K562 (cell line): ENCODE results near the gene FOXL3. TPM values are rescaled to one million over a fixed set of nuclear protein-coding genes. Genes with fewer than 3 reads are reported as not detected.

Experiments
- ATAC-seq: fragments of 200-7000 bp; cut with Tn5 transposase; 3 replicates; pipeline ENCODE4 v1.9.1; 2020; ENCODE audit warnings: moderate library complexity
- BruUV-seq: library from RNA; stranded (reverse); fragments of 400-500 nt; replicated peaks from 2 replicates; lab custom pipeline; 2021; lab: Mats Ljungman, UMichigan
- CTCF ChIA-PET: fragments of 300-600 bp; formaldehyde crosslinking; extraction: SDS; loops from one replicate; lab custom pipeline; 2021; ENCODE audit warnings: low intra/inter-chr PET ratio; lab: Yijun Ruan, JAX
- POLR2A ChIA-PET: fragments of 300-600, 350-650 bp; sonication (Branson Sonifier 250); formaldehyde crosslinking; extraction: SDS; loops from one replicate; lab custom pipeline; 2021; ENCODE audit warnings: antibody characterized with exemption, inconsistent platforms; lab: Yijun Ruan, JAX
- DNase-seq, 4 experiments: peaks; one replicate each; pipeline versions ENCODE4 v3.0.0 to v3.0.0-alpha.2; 2011 to 2018; ENCODE audit warnings: low spot score in 3 of 4, mixed read lengths in 3 of 4; ENCODE audit errors: extremely low read depth in 1 of 4
- FAIRE-seq: peaks from 2 replicates; lab custom pipeline; 2011; peaks lifted over from hg19 to GRCh38; lab: Jason Lieb, UNC
- H2AFZ ChIP-seq: 2 replicates; pipeline ENCODE4 v1.6.0; 2011; ENCODE audit warnings: low read depth, low read length, control low read depth, inconsistent platforms
- H3K27ac ChIP-seq: fragments of 200-600 bp; 3 replicates; pipeline ENCODE4 v1.8.0; 2011; ENCODE audit warnings: low read depth, mild to moderate bottlenecking, control low read depth, inconsistent platforms, low read length, moderate library complexity, mixed read lengths; ENCODE audit errors: extremely low read depth
- H3K27me3 ChIP-seq, 2 experiments: fragments of 300-600 bp in 1 of 2; 2 replicates in 1 of 2; 3 replicates in 1 of 2; pipeline versions ENCODE4 v1.6.0 to v1.8.0; 2011; ENCODE audit warnings: inconsistent platforms in 2 of 2, low read length in 2 of 2, mild to moderate bottlenecking in 1 of 2, mixed read lengths in 1 of 2, moderate library complexity in 1 of 2; ENCODE audit not compliant: control insufficient read depth in 2 of 2, insufficient read depth in 2 of 2
- H3K36me3 ChIP-seq: fragments of 300-600 bp; 3 replicates; pipeline ENCODE4 v1.8.0; 2011; ENCODE audit warnings: mild to moderate bottlenecking, low read length, inconsistent platforms; ENCODE audit not compliant: control insufficient read depth, insufficient read depth
- H3K4me1 ChIP-seq, 2 experiments: fragments of 200-600 bp in 1 of 2; replicated peaks in 1 of 2; 2 replicates in 1 of 2; 3 replicates in 1 of 2; pipeline versions ENCODE4 v1.5.1 to v1.8.0; 2011; ENCODE audit warnings: inconsistent platforms in 2 of 2, low read length in 2 of 2, mild to moderate bottlenecking in 1 of 2, mixed read lengths in 1 of 2, moderate library complexity in 1 of 2; ENCODE audit not compliant: control insufficient read depth in 2 of 2, insufficient read depth in 2 of 2
- H3K4me2 ChIP-seq: 2 replicates; pipeline ENCODE4 v1.6.1; 2011; ENCODE audit warnings: low read length, control low read depth, inconsistent platforms, mixed read lengths; ENCODE audit not compliant: insufficient read depth
- H3K4me3 ChIP-seq: fragments of 200-600 bp; sonication (generic), shearing (Covaris generic); 2 replicates; pipeline ENCODE4 v1.5.1; 2016; ENCODE audit warnings: control low read depth, inconsistent platforms
- H3K79me2 ChIP-seq: fragments of 200-600 bp; 3 replicates; pipeline ENCODE4 v1.8.0; 2011; ENCODE audit warnings: low read length, inconsistent platforms; ENCODE audit not compliant: control insufficient read depth, insufficient read depth
- H3K9ac ChIP-seq, 2 experiments: 2 replicates each; pipeline versions ENCODE4 v1.6.0 to v1.6.1; 2011; ENCODE audit warnings: low read depth in 2 of 2, low read length in 2 of 2, control low read depth in 1 of 2, inconsistent platforms in 1 of 2, mild to moderate bottlenecking in 1 of 2, mixed read lengths in 1 of 2; ENCODE audit not compliant: insufficient read depth in 1 of 2
- H3K9me1 ChIP-seq: one replicate; pipeline ENCODE4 v1.6.0; 2011; ENCODE audit warnings: inconsistent platforms, mild to moderate bottlenecking, low read length, moderate library complexity; ENCODE audit not compliant: control insufficient read depth, insufficient read depth
- H3K9me3 ChIP-seq: replicated peaks from 2 replicates; pipeline ENCODE4 v1.5.1; 2011; ENCODE audit warnings: low read depth, low read length, inconsistent platforms; ENCODE audit not compliant: control insufficient read depth, insufficient read depth
- H4K20me1 ChIP-seq: replicated peaks from 2 replicates; pipeline ENCODE4 v1.6.1; 2011; ENCODE audit warnings: low read length, inconsistent platforms, mixed read lengths; ENCODE audit not compliant: control insufficient read depth, insufficient read depth
- ADNP ChIP-seq: fragments of 200-800 bp; sonication (Bioruptor generic); IDR thresholded peaks from 2 replicates; pipeline ENCODE4 v1.6.1; 2016; ENCODE audit warnings: missing genetic modification characterization, missing compliant biosample characterization
- BRD9 ChIP-seq: fragments of 450-650 bp; IDR thresholded peaks from 2 replicates; pipeline ENCODE4 v1.6.1; 2018; ENCODE audit warnings: low read depth; ENCODE audit not compliant: partially characterized antibody
- ELF2 ChIP-seq: fragments of 250-450 bp; sonication (Bioruptor Pico); IDR thresholded peaks from 2 replicates; pipeline ENCODE4 v1.5.0; 2021; ENCODE audit warnings: mild to moderate bottlenecking
- EP300 ChIP-seq: IDR thresholded peaks from 2 replicates; pipeline ENCODE4 v1.6.1; 2012; ENCODE audit warnings: low read length, improper control_type of control experiment
- HDAC1 ChIP-seq, 2 experiments: fragments of 450-650 bp; IDR thresholded peaks; 2 replicates each; pipeline ENCODE4 v1.6.1; 2016 to 2017; ENCODE audit warnings: inconsistent platforms in 1 of 2, mild to moderate bottlenecking in 1 of 2, moderate library complexity in 1 of 2
- KLF6 ChIP-seq: fragments of 250-450 bp; sonication (Bioruptor Pico); IDR thresholded peaks from 2 replicates; pipeline ENCODE4 v1.4.0; 2020; ENCODE audit warnings: mild to moderate bottlenecking, moderate library complexity, borderline replicate concordance
- SIN3B ChIP-seq: fragments of 450-650 bp; IDR thresholded peaks from 2 replicates; pipeline ENCODE4 v1.6.1; 2017; ENCODE audit warnings: low read depth, mild to moderate bottlenecking, moderate library complexity
- SMARCB1 ChIP-seq: IDR thresholded peaks from 2 replicates; pipeline ENCODE4 v1.6.1; 2011; ENCODE audit warnings: improper control_type of control experiment, low read depth; ENCODE audit not compliant: insufficient read length
- SUPT5H ChIP-seq: fragments of 450-650 bp; IDR thresholded peaks from 2 replicates; pipeline ENCODE4 v1.6.1; 2016
- ZC3H8 ChIP-seq: fragments of 450-650 bp; IDR thresholded peaks from 2 replicates; pipeline ENCODE4 v1.6.1; 2017
- ZNF239 ChIP-seq: fragments of 250-450 bp; sonication (Bioruptor Pico); IDR thresholded peaks from 2 replicates; pipeline ENCODE4 v1.4.0; 2020; ENCODE audit warnings: mild to moderate bottlenecking
- WGBS: fragments of 100-300 bp; shearing (Covaris generic); methylation state at CpG from one replicate; pipeline ENCODE4 v1.1.6; 2016; ENCODE audit warnings: low coverage, mixed read lengths; ENCODE audit not compliant: insufficient coverage; ENCODE audit errors: missing lambda C conversion rate; 5-methylcytosine and 5-hydroxymethylcytosine counted together
- in situ Hi-C: fragments of 300-500 bp; cut with MboI; formaldehyde crosslinking; loops from 4 replicates; pipeline ENCODE4 v1.15.0; 2018; ENCODE audit warnings: inconsistent platforms, mixed read lengths
- intact Hi-C: fragments of 100-400 bp; cut with micrococcal nuclease; formaldehyde crosslinking; loops from 2 replicates; pipeline ENCODE4 v1.14.2; 2022
- polyA plus RNA-seq, 8 experiments: library from polyadenylated mRNA; depleted of rRNA in 4 of 8; stranded (reverse) in 5 of 8; unstranded in 3 of 8; fragments of >200 nt; fragmentation: Nextera tagmentation in 2 of 8; fragmentation: Illumina TruSeq in 1 of 8; extraction: Ambion mirVana in 2 of 8; extraction: Trizol in 1 of 8; gene quantifications; 2 replicates each; pipeline versions ENCODE4 v1.2.1 to v1.2.3, GENCODE V29; 2011 to 2014; ENCODE audit warnings: inconsistent platforms in 1 of 8, missing spikeins in 1 of 8
- total RNA-seq, 7 experiments: library from RNA; depleted of rRNA in 6 of 7; stranded (reverse); fragments of >200 nt in 6 of 7; fragmentation: Illumina TruSeq in 2 of 7; extraction: Trizol in 2 of 7; gene quantifications; 2 replicates each; pipeline versions ENCODE4 v1.2.1 to v1.2.3, GENCODE V29; 2011 to 2021; ENCODE audit warnings: low replicate concordance in 1 of 7
- TF ChIP-seq, protein P1 (sequence below), 2 experiments: fragments of 450-650 bp in 1 of 2; sonication (generic) in 1 of 2; formaldehyde crosslinking in 1 of 2; IDR thresholded peaks in 1 of 2; conservative IDR thresholded peaks in 1 of 2; 2 replicates each; pipeline versions ENCODE4 v1.6.1 to v1.8.1; 2016 to 2023; ENCODE audit warnings: mild to moderate bottlenecking in 2 of 2, moderate library complexity in 2 of 2, inconsistent platforms in 1 of 2, missing genetic modification reagents in 1 of 2
- TF ChIP-seq, protein P2 (sequence below): fragments of 250-450 bp; sonication (Bioruptor Pico); IDR thresholded peaks from 2 replicates; pipeline ENCODE4 v1.5.0; 2021
- TF ChIP-seq, protein P3 (sequence below): fragments of 450-650 bp; formaldehyde crosslinking; IDR thresholded peaks from 2 replicates; pipeline ENCODE4 v1.4.0; 2020; ENCODE audit warnings: mild to moderate bottlenecking, moderate library complexity
- TF ChIP-seq, protein P4 (sequence below): fragments of 250-450 bp; sonication (Bioruptor Pico); IDR thresholded peaks from 2 replicates; pipeline ENCODE4 v1.6.1; 2021; ENCODE audit warnings: mild to moderate bottlenecking
- TF ChIP-seq, protein P5 (sequence below): IDR thresholded peaks from 2 replicates; pipeline ENCODE4 v1.6.1; 2014; ENCODE audit warnings: antibody characterized with exemption
- TF ChIP-seq, protein P6 (sequence below): fragments of 250-450 bp; sonication (Bioruptor Pico); IDR thresholded peaks from 2 replicates; pipeline ENCODE4 v1.8.0; 2021; ENCODE audit warnings: borderline replicate concordance, mild to moderate bottlenecking, moderate library complexity; ENCODE audit not compliant: poor library complexity, severe bottlenecking

FOXL3 gene
- total and polyA plus RNA-seq, 9 of the 15 experiments (the other 6 are each of a cell fraction or from before 2014, with no cell fraction given): not detected

DNA sequence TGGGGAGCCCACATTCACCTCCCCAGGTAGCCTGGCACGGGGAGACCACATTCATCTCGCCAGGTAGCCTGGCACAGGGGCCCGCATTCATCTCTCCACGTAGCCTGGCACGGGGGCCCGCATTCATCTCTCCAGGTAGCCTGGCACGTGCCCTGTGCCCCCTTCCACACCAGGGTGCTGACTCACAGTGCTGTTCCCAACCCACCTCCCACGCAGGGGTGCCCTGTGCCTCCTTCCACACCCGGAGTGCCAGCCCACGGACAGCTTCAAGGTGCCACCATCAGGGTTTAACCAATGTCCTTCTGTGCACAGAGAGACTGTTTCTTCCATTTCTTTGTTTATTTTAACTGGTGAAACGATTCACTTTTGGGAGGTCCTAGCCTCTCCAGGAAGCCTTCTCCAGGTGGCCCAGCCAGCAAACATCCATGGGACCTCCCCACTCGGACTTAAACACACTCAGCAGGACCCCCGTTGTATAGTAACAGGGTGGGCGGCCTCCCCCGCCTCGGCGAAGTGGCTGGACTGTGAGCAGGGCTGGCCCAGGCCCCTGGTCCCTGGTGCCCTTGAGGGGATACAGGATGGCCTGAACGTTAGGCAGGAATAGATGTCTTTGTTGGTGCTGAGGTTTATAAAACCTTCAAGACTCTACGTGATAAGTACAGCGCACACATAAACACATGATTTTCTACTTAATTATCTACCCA lies 41.1 kb upstream of the FOXL3 start:
- POLR2A ChIA-PET: no interaction called here
- H3K9me3 ChIP-seq: no peaks in the 10 kb centered on the region
- H3K4me2 ChIP-seq: no peak overlapping the region
- peaks cover 26% of the 10 kb centered on the region for H4K20me1 ChIP-seq
- no peaks in the 10 kb centered on the region for H3K79me2 ChIP-seq
- no peak overlapping the region for H3K4me3 ChIP-seq
- no peaks in the 10 kb centered on the region for H3K9me1 ChIP-seq
- H3K27ac ChIP-seq: no peak overlapping the region
- intact Hi-C loops: no loop called here
- peaks cover 59 to 98% of the 10 kb centered on the region in 2 experiments for H3K27me3 ChIP-seq
- CTCF ChIA-PET: no interaction called here
- peaks cover 0 to 29% of the 10 kb centered on the region in 2 experiments; a peak in 2 of 5 replicates for H3K4me1 ChIP-seq
- no peak for TF ChIP-seq SIN3B
- no peak for TF ChIP-seq ADNP
- TF ChIP-seq SMARCB1: no peak
- TF ChIP-seq ELF2 (CRISPR knock-in tag): no peak
- no peak for TF ChIP-seq KLF6 (CRISPR knock-in tag)
- TF ChIP-seq, protein P1, sequence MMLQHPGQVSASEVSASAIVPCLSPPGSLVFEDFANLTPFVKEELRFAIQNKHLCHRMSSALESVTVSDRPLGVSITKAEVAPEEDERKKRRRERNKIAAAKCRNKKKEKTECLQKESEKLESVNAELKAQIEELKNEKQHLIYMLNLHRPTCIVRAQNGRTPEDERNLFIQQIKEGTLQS (IDR thresholded peaks at IDR 0.05): no peak
- TF ChIP-seq, protein P1 (CRISPR knock-in tag; conservative IDR thresholded peaks at IDR 0.05): no peak
- TF ChIP-seq SUPT5H: no peak
- no peak for TF ChIP-seq EP300
- TF ChIP-seq, protein P2, sequence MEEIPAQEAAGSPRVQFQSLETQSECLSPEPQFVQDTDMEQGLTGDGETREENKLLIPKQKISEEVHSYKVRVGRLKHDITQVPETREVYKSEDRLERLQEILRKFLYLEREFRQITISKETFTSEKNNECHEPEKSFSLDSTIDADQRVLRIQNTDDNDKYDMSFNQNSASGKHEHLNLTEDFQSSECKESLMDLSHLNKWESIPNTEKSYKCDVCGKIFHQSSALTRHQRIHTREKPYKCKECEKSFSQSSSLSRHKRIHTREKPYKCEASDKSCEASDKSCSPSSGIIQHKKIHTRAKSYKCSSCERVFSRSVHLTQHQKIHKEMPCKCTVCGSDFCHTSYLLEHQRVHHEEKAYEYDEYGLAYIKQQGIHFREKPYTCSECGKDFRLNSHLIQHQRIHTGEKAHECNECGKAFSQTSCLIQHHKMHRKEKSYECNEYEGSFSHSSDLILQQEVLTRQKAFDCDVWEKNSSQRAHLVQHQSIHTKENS: no peak
- TF ChIP-seq, protein P3, sequence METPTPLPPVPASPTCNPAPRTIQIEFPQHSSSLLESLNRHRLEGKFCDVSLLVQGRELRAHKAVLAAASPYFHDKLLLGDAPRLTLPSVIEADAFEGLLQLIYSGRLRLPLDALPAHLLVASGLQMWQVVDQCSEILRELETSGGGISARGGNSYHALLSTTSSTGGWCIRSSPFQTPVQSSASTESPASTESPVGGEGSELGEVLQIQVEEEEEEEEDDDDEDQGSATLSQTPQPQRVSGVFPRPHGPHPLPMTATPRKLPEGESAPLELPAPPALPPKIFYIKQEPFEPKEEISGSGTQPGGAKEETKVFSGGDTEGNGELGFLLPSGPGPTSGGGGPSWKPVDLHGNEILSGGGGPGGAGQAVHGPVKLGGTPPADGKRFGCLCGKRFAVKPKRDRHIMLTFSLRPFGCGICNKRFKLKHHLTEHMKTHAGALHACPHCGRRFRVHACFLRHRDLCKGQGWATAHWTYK (CRISPR knock-in tag): no peak
- no peak for TF ChIP-seq ZC3H8
- no peak for TF ChIP-seq BRD9
- TF ChIP-seq, protein P4, sequence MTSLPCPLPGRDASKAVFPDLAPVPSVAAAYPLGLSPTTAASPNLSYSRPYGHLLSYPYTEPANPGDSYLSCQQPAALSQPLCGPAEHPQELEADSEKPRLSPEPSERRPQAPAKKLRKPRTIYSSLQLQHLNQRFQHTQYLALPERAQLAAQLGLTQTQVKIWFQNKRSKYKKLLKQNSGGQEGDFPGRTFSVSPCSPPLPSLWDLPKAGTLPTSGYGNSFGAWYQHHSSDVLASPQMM: no peak
- TF ChIP-seq, protein P5, sequence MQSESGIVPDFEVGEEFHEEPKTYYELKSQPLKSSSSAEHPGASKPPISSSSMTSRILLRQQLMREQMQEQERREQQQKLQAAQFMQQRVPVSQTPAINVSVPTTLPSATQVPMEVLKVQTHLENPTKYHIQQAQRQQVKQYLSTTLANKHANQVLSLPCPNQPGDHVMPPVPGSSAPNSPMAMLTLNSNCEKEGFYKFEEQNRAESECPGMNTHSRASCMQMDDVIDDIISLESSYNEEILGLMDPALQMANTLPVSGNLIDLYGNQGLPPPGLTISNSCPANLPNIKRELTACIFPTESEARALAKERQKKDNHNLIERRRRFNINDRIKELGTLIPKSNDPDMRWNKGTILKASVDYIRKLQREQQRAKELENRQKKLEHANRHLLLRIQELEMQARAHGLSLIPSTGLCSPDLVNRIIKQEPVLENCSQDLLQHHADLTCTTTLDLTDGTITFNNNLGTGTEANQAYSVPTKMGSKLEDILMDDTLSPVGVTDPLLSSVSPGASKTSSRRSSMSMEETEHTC: no peak
- TF ChIP-seq HDAC1 (IDR thresholded peaks at IDR 0.05): no peak
- TF ChIP-seq ZNF239 (CRISPR knock-in tag): no peak
- TF ChIP-seq, protein P6, sequence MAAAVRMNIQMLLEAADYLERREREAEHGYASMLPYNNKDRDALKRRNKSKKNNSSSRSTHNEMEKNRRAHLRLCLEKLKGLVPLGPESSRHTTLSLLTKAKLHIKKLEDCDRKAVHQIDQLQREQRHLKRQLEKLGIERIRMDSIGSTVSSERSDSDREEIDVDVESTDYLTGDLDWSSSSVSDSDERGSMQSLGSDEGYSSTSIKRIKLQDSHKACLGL (CRISPR knock-in tag): no peak
- 2% methylated on average over 16 of the region's 20 CpGs for WGBS
- BruUV-seq: no TSS peak
- H3K9ac ChIP-seq: no peak overlapping the region
- no peaks in the 10 kb centered on the region for H3K36me3 ChIP-seq
- no peak overlapping the region for H2AFZ ChIP-seq
- ATAC-seq (no peak), DNase-seq (no peak), FAIRE-seq (no peak)
- in situ Hi-C loops: no loop called here
